Fibroblast of mammary gland (primary cell): ENCODE data around the gene AVPR2.

ENCODE experiments used
- DNase-seq: peaks from one replicate; pipeline ENCODE4 v3.0.0-alpha.2; 2010; ENCODE audit warnings: low read depth
- H3K4me3 ChIP-seq: 2 replicates; pipeline ENCODE4 v1.5.1; 2011; ENCODE audit warnings: low read depth, mild to moderate bottlenecking, low read length, moderate library complexity; ENCODE audit not compliant: control insufficient read depth
- CTCF ChIP-seq: conservative IDR thresholded peaks from 2 replicates; pipeline ENCODE4 v1.5.1; 2011; ENCODE audit warnings: low read depth, low read length, inconsistent platforms; ENCODE audit not compliant: control insufficient read depth, insufficient read depth

The AVPR2 gene

GRCh38 chrX:153885208-153885787 lies 19.2 kb upstream of the AVPR2 start:
- H3K4me3 ChIP-seq: no peak overlapping the region
- DNase-seq: no peak
- TF ChIP-seq CTCF: no peak

- DNase-seq: no peak
- H3K4me3 ChIP-seq: no peak within 1 kb of the TSS
- TF ChIP-seq CTCF: no peak
Observed at GRCh38 chrX:153885968-153886903, 18.2 kb upstream of the AVPR2 start, which contains the start of gene L1CAM. Gene L1CAM (minus strand): TSS chrX:153886173. CDS start chrX:153875836, 10,337 bp downstream.

GRCh38 chrX:153886915-153887314 lies 17.6 kb upstream of the AVPR2 start:
- no peak for DNase-seq

GRCh38 chrX:153887385-153887784 lies 17.1 kb upstream of the AVPR2 start:
- no peak for DNase-seq
- TF ChIP-seq CTCF: no peak
- H3K4me3 ChIP-seq: no peak overlapping the region

More at GRCh38 chrX:153886915-153887314, 17.6 kb upstream of the AVPR2 start:
- H3K4me3 ChIP-seq: no peak overlapping the region
- no peak for TF ChIP-seq CTCF

- TF ChIP-seq CTCF: no peak
Observed at GRCh38 chrX:153888344-153888743, 16.1 kb upstream of the AVPR2 start.

GRCh38 chrX:153889123-153889522 lies 15.3 kb upstream of the AVPR2 start:
- TF ChIP-seq CTCF: no peak

More at GRCh38 chrX:153888344-153888743, 16.1 kb upstream of the AVPR2 start:
- H3K4me3 ChIP-seq: no peak overlapping the region
- DNase-seq: no peak

More at GRCh38 chrX:153889123-153889522, 15.3 kb upstream of the AVPR2 start:
- DNase-seq: no peak
- no peak overlapping the region for H3K4me3 ChIP-seq
